IMR-90 (cell line): Measurements from ENCODE around the gene CTSO.

ENCODE experiments used
- POLR2A ChIP-seq: IDR thresholded peaks from 2 replicates; pipeline ENCODE4 v1.6.1; 2012; ENCODE audit warnings: mild to moderate bottlenecking, low read depth, low read length
- TF ChIP-seq, protein P1 (sequence below): conservative IDR thresholded peaks from 2 replicates; pipeline ENCODE4 v1.5.1; 2012; ENCODE audit warnings: mild to moderate bottlenecking, low read depth, low read length, improper control_type of control experiment

DNA sequence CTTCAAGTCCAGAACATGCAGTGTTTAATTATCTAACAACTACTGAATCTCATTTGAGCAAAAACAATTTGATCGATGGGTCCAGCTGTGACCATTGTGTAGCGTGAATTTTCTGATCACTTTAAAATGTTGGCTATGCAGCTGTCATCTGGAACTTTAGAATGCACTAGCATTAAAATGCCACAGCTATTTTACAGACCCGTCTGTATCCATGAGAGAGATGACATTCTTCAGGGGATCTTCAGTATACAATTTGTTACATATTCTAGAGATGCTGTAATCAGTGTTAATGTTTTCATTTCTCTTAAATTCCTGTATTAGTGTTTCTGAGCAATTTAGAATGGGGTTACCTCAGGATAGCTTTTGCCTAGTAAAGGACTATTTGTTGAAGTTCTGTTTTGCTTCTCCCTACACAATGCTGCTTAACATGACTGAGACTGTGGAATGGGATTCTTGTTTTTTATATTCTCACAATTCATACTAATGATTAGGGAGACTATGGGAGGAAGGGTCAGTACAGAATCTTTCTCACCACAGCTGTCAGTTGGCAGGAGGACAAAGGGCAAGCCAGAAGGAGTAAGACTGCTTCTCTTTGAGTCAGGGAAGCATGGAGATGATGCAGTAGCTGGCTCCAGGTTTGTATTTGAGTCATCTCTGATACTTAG is 13.2 kb upstream of the CTSO start:
- TF ChIP-seq POLR2A, result no peak
- TF ChIP-seq, protein P1, sequence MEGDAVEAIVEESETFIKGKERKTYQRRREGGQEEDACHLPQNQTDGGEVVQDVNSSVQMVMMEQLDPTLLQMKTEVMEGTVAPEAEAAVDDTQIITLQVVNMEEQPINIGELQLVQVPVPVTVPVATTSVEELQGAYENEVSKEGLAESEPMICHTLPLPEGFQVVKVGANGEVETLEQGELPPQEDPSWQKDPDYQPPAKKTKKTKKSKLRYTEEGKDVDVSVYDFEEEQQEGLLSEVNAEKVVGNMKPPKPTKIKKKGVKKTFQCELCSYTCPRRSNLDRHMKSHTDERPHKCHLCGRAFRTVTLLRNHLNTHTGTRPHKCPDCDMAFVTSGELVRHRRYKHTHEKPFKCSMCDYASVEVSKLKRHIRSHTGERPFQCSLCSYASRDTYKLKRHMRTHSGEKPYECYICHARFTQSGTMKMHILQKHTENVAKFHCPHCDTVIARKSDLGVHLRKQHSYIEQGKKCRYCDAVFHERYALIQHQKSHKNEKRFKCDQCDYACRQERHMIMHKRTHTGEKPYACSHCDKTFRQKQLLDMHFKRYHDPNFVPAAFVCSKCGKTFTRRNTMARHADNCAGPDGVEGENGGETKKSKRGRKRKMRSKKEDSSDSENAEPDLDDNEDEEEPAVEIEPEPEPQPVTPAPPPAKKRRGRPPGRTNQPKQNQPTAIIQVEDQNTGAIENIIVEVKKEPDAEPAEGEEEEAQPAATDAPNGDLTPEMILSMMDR, result no peak
